ENCODE results near the gene ITPR1.

The ITPR1 gene

GRCh38 chr3:4756057-4756775 is 263.1 kb downstream of the ITPR1 start:
- Histone ChIP-seq H3K9me3 (ENCODE audit: control insufficient read depth, insufficient read depth, low read depth, low read length) (no peaks in the 10 kb centered on the region), H3K27ac (ENCODE audit: extremely low read depth, low read depth, low read length) (no peak overlapping the region), H3K4me1 (ENCODE audit: control insufficient read depth, insufficient read depth, low read length) (0 out of 2 replicates have a peak, but pooled peaks cover 1% of the 10 kb centered on the region), H3K4me3 (ENCODE audit: low read depth, low read length) (no peak overlapping the region), H3K36me3 (ENCODE audit: control insufficient read depth in 2 of 2, insufficient read depth in 1 of 2, low read length in 2 of 2) (peaks cover 0 to 4% of the 10 kb centered on the region in 2 experiments; a peak in 1 of 3 replicates)
- no peak for TF ChIP-seq GLIS2 (tag by site-specific recombination; IDR thresholded peaks at IDR 0.05)
- no peak for TF ChIP-seq SALL2 (tag by site-specific recombination; IDR thresholded peaks at IDR 0.05; ENCODE audit: borderline replicate concordance)
- no peak for TF ChIP-seq ZNF114 (tag by site-specific recombination; IDR thresholded peaks at IDR 0.05)
- TF ChIP-seq KLF7 (tag by site-specific recombination; IDR thresholded peaks at IDR 0.05; ENCODE audit: borderline replicate concordance), result no peak
- TF ChIP-seq ZBTB26 (tag by site-specific recombination; optimal IDR thresholded peaks at IDR 0.05), result no peak
- no peak for TF ChIP-seq PRDM10 (tag by site-specific recombination; IDR thresholded peaks at IDR 0.05)
- TF ChIP-seq ZNF174 (tag by site-specific recombination; IDR thresholded peaks at IDR 0.05), result no peak
- no peak for TF ChIP-seq SP3 (tag by site-specific recombination; IDR thresholded peaks at IDR 0.05)
- no peak for TF ChIP-seq ZNF311 (tag by site-specific recombination; IDR thresholded peaks at IDR 0.05; ENCODE audit: borderline replicate concordance)
- TF ChIP-seq ZNF19 (tag by site-specific recombination; IDR thresholded peaks at IDR 0.05; ENCODE audit: low read depth), result no peak
- TF ChIP-seq ZNF366 (tag by site-specific recombination; conservative IDR thresholded peaks at IDR 0.05), result no peak
- TF ChIP-seq ZNF623 (tag by site-specific recombination; IDR thresholded peaks at IDR 0.05), result no peak
- ChIA-PET POLR2A (no interaction called here), CTCF (interaction anchor here (0.6 to 0.9 kb wide), 2 partner anchors 182 to 409 kb away, joined by 3 to 5 read pairs; no protein-coding TSS in a partner anchor)

- no peaks in the 10 kb centered on the region for H3K9me3 ChIP-seq (ENCODE audit: control insufficient read depth, insufficient read depth, low read depth, low read length)
- ChIA-PET POLR2A (no interaction called here), CTCF (no interaction called here)
- H3K4me3 ChIP-seq (ENCODE audit: low read depth, low read length), result no peak overlapping the region
- no peaks in the 10 kb centered on the region for H3K4me1 ChIP-seq (ENCODE audit: control insufficient read depth, insufficient read depth, low read length)
- H3K36me3 ChIP-seq (ENCODE audit: control insufficient read depth in 2 of 2, insufficient read depth in 1 of 2, low read length in 2 of 2), result peaks cover 0 to 4% of the 10 kb centered on the region in 2 experiments; a peak in 1 of 3 replicates
- H3K27ac ChIP-seq (ENCODE audit: extremely low read depth, low read depth, low read length), result no peak overlapping the region
- TF ChIP-seq ZNF544 (tag by site-specific recombination; IDR thresholded peaks at IDR 0.05), result no peak
- no peak for TF ChIP-seq ZNF221 (tag by site-specific recombination; IDR thresholded peaks at IDR 0.05; ENCODE audit: borderline replicate concordance)
- TF ChIP-seq ZNF596 (tag by site-specific recombination; IDR thresholded peaks at IDR 0.05), result no peak
- TF ChIP-seq KLF7 (tag by site-specific recombination; IDR thresholded peaks at IDR 0.05; ENCODE audit: borderline replicate concordance), result no peak
- no peak for TF ChIP-seq AEBP2 (tag by site-specific recombination; IDR thresholded peaks at IDR 0.05; ENCODE audit: borderline replicate concordance)
- no peak for TF ChIP-seq BCL11A (tag by site-specific recombination; IDR thresholded peaks at IDR 0.05; ENCODE audit: low read depth)
- no peak for TF ChIP-seq ZNF404 (tag by site-specific recombination; IDR thresholded peaks at IDR 0.05)
- no peak for TF ChIP-seq ZNF184 (tag by site-specific recombination; IDR thresholded peaks at IDR 0.05)
- no peak for TF ChIP-seq ZBTB6 (tag by site-specific recombination; IDR thresholded peaks at IDR 0.05)
- TF ChIP-seq REST (tag by site-specific recombination; IDR thresholded peaks at IDR 0.05), result no peak
- TF ChIP-seq IKZF3 (tag by site-specific recombination; IDR thresholded peaks at IDR 0.05), result no peak
Observed at GRCh38 chr3:4756855-4757574, 263.9 kb downstream of the ITPR1 start.

All from HEK293 (cell line).